ENCODE results near the gene NEXN. TPM values are rescaled to one million over a fixed set of nuclear protein-coding genes. Genes with fewer than 3 reads are reported as not detected.

The NEXN gene
- total and polyA plus RNA-seq, 4 donors, result 7.6 to 20.9 (median 12.5) TPM

GRCh38 chr1:77942400-77943140 lies 54.1 kb downstream of the NEXN start:
- WGBS, 2 donors, result 91 to 97% methylated on average over 4 of the region's 4 CpGs
- H3K9me3 ChIP-seq (ENCODE audit: control insufficient read depth in 4 of 4, insufficient read depth in 3 of 4, low read length in 3 of 4), result no peaks in the 10 kb centered on the region
- peaks cover 0 to 10% (median 0%) of the 10 kb centered on the region in 5 donors for H3K4me1 ChIP-seq (ENCODE audit: control insufficient read depth in 5 of 5, insufficient read depth in 5 of 5, low read length in 5 of 5)
- ATAC-seq (ENCODE audit: insufficient read depth, low FRiP score), result no peak
- H3K9ac ChIP-seq (ENCODE audit: insufficient read depth in 1 of 2, low read length in 2 of 2), result no peak overlapping the region
- H3K27me3 ChIP-seq (ENCODE audit: control insufficient read depth in 3 of 3, insufficient read depth in 3 of 3, low read length in 2 of 3), result no peaks in the 10 kb centered on the region
- DNase-seq, result no peak
- no peak overlapping the region for H3K4me3 ChIP-seq
- H3K27ac ChIP-seq (ENCODE audit: low read depth in 1 of 2, low read length in 1 of 2), result no peak overlapping the region
- H3K36me3 ChIP-seq (ENCODE audit: control insufficient read depth in 4 of 4, insufficient read depth in 4 of 4, low read length in 4 of 4), result peaks cover 1 to 34% (median 25%) of the 10 kb centered on the region in 4 donors
- no peak for TF ChIP-seq CTCF (IDR thresholded peaks at IDR 0.05; ENCODE audit: control extremely low read depth, extremely low read depth)

- Histone ChIP-seq H3K9me3 (ENCODE audit: control insufficient read depth in 4 of 4, insufficient read depth in 3 of 4, low read length in 3 of 4) (no peaks in the 10 kb centered on the region), H3K27me3 (ENCODE audit: control insufficient read depth in 3 of 3, insufficient read depth in 3 of 3, low read length in 2 of 3) (no peaks in the 10 kb centered on the region), H3K9ac (ENCODE audit: insufficient read depth in 1 of 2, low read length in 2 of 2) (no peak overlapping the region), H3K4me1 (ENCODE audit: control insufficient read depth in 5 of 5, insufficient read depth in 5 of 5, low read length in 5 of 5) (peaks cover 0 to 10% (median 0%) of the 10 kb centered on the region in 5 donors), H3K4me3 (no peak overlapping the region), H3K27ac (ENCODE audit: low read depth in 1 of 2, low read length in 1 of 2) (no peak overlapping the region), H3K36me3 (ENCODE audit: control insufficient read depth in 4 of 4, insufficient read depth in 4 of 4, low read length in 4 of 4) (peaks cover 4 to 50% (median 32%) of the 10 kb centered on the region in 4 donors)
- no peak for TF ChIP-seq CTCF (IDR thresholded peaks at IDR 0.05; ENCODE audit: control extremely low read depth, extremely low read depth)
- ATAC-seq (ENCODE audit: insufficient read depth, low FRiP score), result no peak
- DNase-seq, result no peak
- WGBS, 2 donors, result 92 to 97% methylated on average over 2 of the region's 2 CpGs
These were observed 56.9 kb downstream of the NEXN start for GRCh38 chr1:77945345-77945744.

- no peak for ATAC-seq (ENCODE audit: insufficient read depth, low FRiP score)
- Histone ChIP-seq H3K27me3 (ENCODE audit: control insufficient read depth in 3 of 3, insufficient read depth in 3 of 3, low read length in 2 of 3) (no peaks in the 10 kb centered on the region), H3K4me3 (no peak overlapping the region), H3K9ac (ENCODE audit: insufficient read depth in 1 of 2, low read length in 2 of 2) (no peak overlapping the region), H3K36me3 (ENCODE audit: control insufficient read depth in 4 of 4, insufficient read depth in 4 of 4, low read length in 4 of 4) (peaks cover 12 to 61% (median 33%) of the 10 kb centered on the region in 4 donors), H3K9me3 (ENCODE audit: control insufficient read depth in 4 of 4, insufficient read depth in 3 of 4, low read length in 3 of 4) (no peaks in the 10 kb centered on the region), H3K27ac (ENCODE audit: low read depth in 1 of 2, low read length in 1 of 2) (no peak overlapping the region), H3K4me1 (ENCODE audit: control insufficient read depth in 5 of 5, insufficient read depth in 5 of 5, low read length in 5 of 5) (peaks cover 0 to 10% (median 0%) of the 10 kb centered on the region in 5 donors)
- peak in 1 of 3 donors; percentile 16 for DNase-seq
- TF ChIP-seq CTCF (IDR thresholded peaks at IDR 0.05; ENCODE audit: control extremely low read depth, extremely low read depth), result no peak
- 52% methylated on average over 2 of the region's 2 CpGs for WGBS, 2 donors
These were observed 60.5 kb downstream of the NEXN start for GRCh38 chr1:77948841-77949424.

Data from lung (tissue), 12 donors.